ENCODE data around the gene PRKN.

Gene PRKN

GRCh38 chr6:162715601-162716000 is 12.0 kb downstream of the PRKN start:
- Histone ChIP-seq H3K27ac (ENCODE audit: extremely low read depth, low read depth, low read length) (no peak overlapping the region), H3K9me3 (ENCODE audit: control insufficient read depth, insufficient read depth, low read depth, low read length) (no peaks in the 10 kb centered on the region), H3K4me3 (ENCODE audit: low read depth, low read length) (no peak overlapping the region), H3K36me3 (ENCODE audit: control insufficient read depth in 2 of 2, insufficient read depth in 1 of 2, low read length in 2 of 2) (no peaks in the 10 kb centered on the region), H3K4me1 (ENCODE audit: control insufficient read depth, insufficient read depth, low read length) (no peaks in the 10 kb centered on the region)
- TF ChIP-seq SP7 (tag by site-specific recombination; IDR thresholded peaks at IDR 0.05) (no peak), ZNF350 (tag by site-specific recombination; IDR thresholded peaks at IDR 0.05) (no peak), ZBTB49 (tag by site-specific recombination; IDR thresholded peaks at IDR 0.05; ENCODE audit: low read depth) (no peak), ZNF600 (tag by site-specific recombination; IDR thresholded peaks at IDR 0.05) (no peak), SP3 (tag by site-specific recombination; IDR thresholded peaks at IDR 0.05) (no peak), ZNF341 (tag by site-specific recombination; IDR thresholded peaks at IDR 0.05; ENCODE audit: low read depth) (no peak), ZNF335 (tag by site-specific recombination; conservative IDR thresholded peaks at IDR 0.05) (no peak), INSM2 (tag by site-specific recombination; IDR thresholded peaks at IDR 0.05) (no peak), AEBP2 (tag by site-specific recombination; IDR thresholded peaks at IDR 0.05; ENCODE audit: borderline replicate concordance) (no peak), ZNF280D (tag by site-specific recombination; IDR thresholded peaks at IDR 0.05) (no peak), ZNF558 (tag by site-specific recombination; IDR thresholded peaks at IDR 0.05) (no peak), GFI1B (tag by site-specific recombination; IDR thresholded peaks at IDR 0.05) (no peak), EGR2 (tag by site-specific recombination; IDR thresholded peaks at IDR 0.05; ENCODE audit: low read depth) (no peak), ZNF248 (tag by site-specific recombination; IDR thresholded peaks at IDR 0.05) (no peak), SP2 (tag by site-specific recombination; IDR thresholded peaks at IDR 0.05) (no peak), ZNF76 (tag by site-specific recombination; IDR thresholded peaks at IDR 0.05; ENCODE audit: borderline replicate concordance, low read depth) (no peak)
- POLR2A ChIA-PET: no interaction called here
- CTCF ChIA-PET: no interaction called here

- no peaks in the 10 kb centered on the region for H3K9me3 ChIP-seq (ENCODE audit: control insufficient read depth, insufficient read depth, low read depth, low read length)
- H3K27ac ChIP-seq (ENCODE audit: extremely low read depth, low read depth, low read length): no peak overlapping the region
- H3K4me3 ChIP-seq (ENCODE audit: low read depth, low read length): no peak overlapping the region
- no peaks in the 10 kb centered on the region for H3K36me3 ChIP-seq (ENCODE audit: control insufficient read depth in 2 of 2, insufficient read depth in 1 of 2, low read length in 2 of 2)
- POLR2A ChIA-PET: no interaction called here
- H3K4me1 ChIP-seq (ENCODE audit: control insufficient read depth, insufficient read depth, low read length): no peaks in the 10 kb centered on the region
- CTCF ChIA-PET: no interaction called here
- no peak for TF ChIP-seq ZNF670 (tag by site-specific recombination; IDR thresholded peaks at IDR 0.05; ENCODE audit: low read depth)
- TF ChIP-seq ZNF138 (tag by site-specific recombination; IDR thresholded peaks at IDR 0.05; ENCODE audit: borderline replicate concordance): no peak
- TF ChIP-seq ZNF426 (tag by site-specific recombination; IDR thresholded peaks at IDR 0.05): no peak
- TF ChIP-seq GLIS2 (tag by site-specific recombination; IDR thresholded peaks at IDR 0.05): no peak
- no peak for TF ChIP-seq ZXDB (tag by site-specific recombination; IDR thresholded peaks at IDR 0.05)
- no peak for TF ChIP-seq KLF1 (tag by site-specific recombination; IDR thresholded peaks at IDR 0.05)
- TF ChIP-seq ZNF311 (tag by site-specific recombination; IDR thresholded peaks at IDR 0.05; ENCODE audit: borderline replicate concordance): no peak
- TF ChIP-seq ZNF555 (tag by site-specific recombination; conservative IDR thresholded peaks at IDR 0.05): no peak
- TF ChIP-seq GFI1B (tag by site-specific recombination; IDR thresholded peaks at IDR 0.05): no peak
- no peak for TF ChIP-seq ZNF169 (tag by site-specific recombination; IDR thresholded peaks at IDR 0.05)
- no peak for TF ChIP-seq KLF17 (tag by site-specific recombination; IDR thresholded peaks at IDR 0.05)
These were observed 13.4 kb downstream of the PRKN start for GRCh38 chr6:162713974-162714780.
